Embryonic facial prominence (tissue), 1 donor: Measurements from ENCODE around the gene UBE2N.

ENCODE experiments used
- DNase-seq: peaks from one replicate; pipeline ENCODE4 v3.0.0-alpha.2; 2016; ENCODE audit errors: extremely low spot score

The UBE2N gene

DNA sequence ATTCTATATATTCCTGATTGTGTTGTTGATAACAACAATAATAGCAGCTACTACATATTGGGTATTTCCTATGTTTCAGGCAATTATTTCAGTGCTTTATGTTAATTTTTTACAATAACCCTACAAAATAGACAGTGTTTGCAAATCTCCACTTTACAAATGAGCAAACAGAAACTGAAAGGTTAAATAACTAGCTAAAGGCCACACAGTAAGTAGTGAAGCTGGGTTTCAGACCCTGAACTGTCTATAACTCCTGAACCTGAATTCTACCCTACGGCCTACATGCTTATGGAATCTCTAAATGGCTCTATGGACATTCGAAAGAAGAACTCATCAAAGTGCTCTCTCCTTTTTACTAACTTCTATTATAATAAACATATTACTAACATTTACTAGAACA, 83.7 kb downstream of the UBE2N start:
- no peak for DNase-seq

DNA sequence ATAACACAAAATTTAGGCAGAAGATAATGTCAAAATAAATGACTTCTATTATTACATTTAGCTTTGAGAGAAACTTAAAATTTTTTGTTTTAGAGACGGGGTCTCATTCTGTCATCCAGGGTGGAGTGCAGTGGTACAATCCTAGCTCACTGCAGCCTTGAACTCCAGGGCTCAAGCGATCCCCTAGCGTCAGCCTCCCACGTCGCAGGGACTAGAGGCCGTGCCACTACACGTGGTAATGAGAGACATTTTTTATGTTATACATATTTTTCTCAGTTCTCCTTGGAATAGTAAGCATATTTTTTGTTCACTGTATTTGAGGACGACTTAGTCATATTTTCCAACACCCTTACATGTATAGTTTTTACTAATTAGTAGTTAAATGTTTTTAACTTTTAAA, 85.5 kb downstream of the UBE2N start:
- no peak for DNase-seq
